GM12878 (cell line): Measurements from ENCODE around the gene IMP3.

ENCODE experiments used
- CEBPB ChIP-seq, 2 experiments: fragments of 150-350 bp in 1 of 2; IDR thresholded peaks; 2 replicates each; pipeline ENCODE4 v1.6.1; 2012 to 2014; ENCODE audit warnings: low read depth in 2 of 2, low read length in 2 of 2, borderline replicate concordance in 1 of 2, inconsistent platforms in 1 of 2
- CREB1 ChIP-seq: IDR thresholded peaks from 2 replicates; pipeline ENCODE4 v1.6.1; 2012; ENCODE audit warnings: low read depth, mild to moderate bottlenecking, inconsistent platforms
- CTCF ChIP-seq, 3 experiments: IDR thresholded peaks in 2 of 3; conservative IDR thresholded peaks in 1 of 3; 2 replicates each; pipeline ENCODE4 v1.5.1; 2011; ENCODE audit warnings: low read depth in 3 of 3, low read length in 3 of 3, mild to moderate bottlenecking in 3 of 3, control low read depth in 2 of 3, moderate library complexity in 2 of 3, inconsistent platforms in 1 of 3, mixed read lengths in 1 of 3; ENCODE audit not compliant: control insufficient read depth in 2 of 3, insufficient read depth in 1 of 3; ENCODE audit errors: extremely low read depth in 1 of 3
- FOXK2 ChIP-seq: fragments of 450-650 bp; IDR thresholded peaks from 2 replicates; pipeline ENCODE4 v1.6.1; 2017; ENCODE audit warnings: mild to moderate bottlenecking, moderate library complexity
- GABPA ChIP-seq: IDR thresholded peaks from 2 replicates; pipeline ENCODE4 v1.6.1; 2014; ENCODE audit warnings: antibody characterized with exemption, low read depth, mild to moderate bottlenecking, inconsistent platforms
- JUNB ChIP-seq: IDR thresholded peaks from 2 replicates; pipeline ENCODE4 v1.6.1; 2016; ENCODE audit warnings: antibody characterized with exemption, mild to moderate bottlenecking
- POLR2A ChIP-seq: IDR thresholded peaks from 2 replicates; pipeline ENCODE4 v1.6.1; 2011; ENCODE audit warnings: low read depth, mild to moderate bottlenecking, low read length
- RBBP5 ChIP-seq: fragments of 200-600 bp; sonication (generic); conservative IDR thresholded peaks from 2 replicates; pipeline ENCODE4 v1.6.1; 2016
- REST ChIP-seq: IDR thresholded peaks from 2 replicates; pipeline ENCODE4 v1.6.1; 2012; ENCODE audit warnings: mild to moderate bottlenecking, low read depth, low read length
- RFX5 ChIP-seq: IDR thresholded peaks from 2 replicates; pipeline ENCODE4 v1.6.1; 2011; ENCODE audit warnings: low read depth, low read length, improper control_type of control experiment
- SMAD1 ChIP-seq: fragments of 450-650 bp; IDR thresholded peaks from 2 replicates; pipeline ENCODE4 v1.6.1; 2018; ENCODE audit warnings: mild to moderate bottlenecking, low read depth; ENCODE audit not compliant: partially characterized antibody
- TAF1 ChIP-seq: IDR thresholded peaks from 2 replicates; pipeline ENCODE4 v1.6.1; 2011; ENCODE audit warnings: mild to moderate bottlenecking, low read depth, low read length, borderline replicate concordance
- ZNF274 ChIP-seq: IDR thresholded peaks from one replicate; pipeline ENCODE4 v1.8.0; 2011; ENCODE audit not compliant: insufficient read length, insufficient read depth
- ZSCAN29 ChIP-seq: fragments of 450-650 bp; IDR thresholded peaks from 2 replicates; pipeline ENCODE4 v1.6.1; 2017; ENCODE audit warnings: mild to moderate bottlenecking, moderate library complexity

GRCh38 chr15:75669879-75670212 lies 29.8 kb upstream of the IMP3 start:
- TF ChIP-seq CTCF (IDR thresholded peaks at IDR 0.05 in 2 of 3, conservative IDR thresholded peaks at IDR 0.05 in 1 of 3; ENCODE audit: control insufficient read depth in 2 of 3, extremely low read depth in 1 of 3, insufficient read depth in 1 of 3, low read depth in 3 of 3, low read length in 3 of 3) (no peak), JUNB (no peak), REST (no peak), TAF1 (no peak), SMAD1 (no peak), GABPA (no peak), POLR2A (no peak), RBBP5 (no peak), FOXK2 (no peak), ZNF274 (no peak), ZSCAN29 (no peak), CREB1 (no peak), CEBPB (IDR thresholded peaks at IDR 0.05; ENCODE audit: borderline replicate concordance in 1 of 2, low read depth in 2 of 2, low read length in 2 of 2) (no peak), RFX5 (no peak)
